ENCODE data around the gene SNRNP200.

- TF ChIP-seq, protein P1, sequence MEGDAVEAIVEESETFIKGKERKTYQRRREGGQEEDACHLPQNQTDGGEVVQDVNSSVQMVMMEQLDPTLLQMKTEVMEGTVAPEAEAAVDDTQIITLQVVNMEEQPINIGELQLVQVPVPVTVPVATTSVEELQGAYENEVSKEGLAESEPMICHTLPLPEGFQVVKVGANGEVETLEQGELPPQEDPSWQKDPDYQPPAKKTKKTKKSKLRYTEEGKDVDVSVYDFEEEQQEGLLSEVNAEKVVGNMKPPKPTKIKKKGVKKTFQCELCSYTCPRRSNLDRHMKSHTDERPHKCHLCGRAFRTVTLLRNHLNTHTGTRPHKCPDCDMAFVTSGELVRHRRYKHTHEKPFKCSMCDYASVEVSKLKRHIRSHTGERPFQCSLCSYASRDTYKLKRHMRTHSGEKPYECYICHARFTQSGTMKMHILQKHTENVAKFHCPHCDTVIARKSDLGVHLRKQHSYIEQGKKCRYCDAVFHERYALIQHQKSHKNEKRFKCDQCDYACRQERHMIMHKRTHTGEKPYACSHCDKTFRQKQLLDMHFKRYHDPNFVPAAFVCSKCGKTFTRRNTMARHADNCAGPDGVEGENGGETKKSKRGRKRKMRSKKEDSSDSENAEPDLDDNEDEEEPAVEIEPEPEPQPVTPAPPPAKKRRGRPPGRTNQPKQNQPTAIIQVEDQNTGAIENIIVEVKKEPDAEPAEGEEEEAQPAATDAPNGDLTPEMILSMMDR (IDR thresholded peaks at IDR 0.05), result no peak
- no peak for TF ChIP-seq POLR2A (IDR thresholded peaks at IDR 0.05)
Measured at GRCh38 chr2:96233880-96234316, 71.4 kb downstream of the SNRNP200 start.
